ENCODE measurements around the gene TRPM3. TPM values are rescaled to one million over a fixed set of nuclear protein-coding genes. Genes with fewer than 3 reads are reported as not detected.

TRPM3 gene
- total RNA-seq, 1 experiment from 2014 or later, result 0.26 TPM

DNA sequence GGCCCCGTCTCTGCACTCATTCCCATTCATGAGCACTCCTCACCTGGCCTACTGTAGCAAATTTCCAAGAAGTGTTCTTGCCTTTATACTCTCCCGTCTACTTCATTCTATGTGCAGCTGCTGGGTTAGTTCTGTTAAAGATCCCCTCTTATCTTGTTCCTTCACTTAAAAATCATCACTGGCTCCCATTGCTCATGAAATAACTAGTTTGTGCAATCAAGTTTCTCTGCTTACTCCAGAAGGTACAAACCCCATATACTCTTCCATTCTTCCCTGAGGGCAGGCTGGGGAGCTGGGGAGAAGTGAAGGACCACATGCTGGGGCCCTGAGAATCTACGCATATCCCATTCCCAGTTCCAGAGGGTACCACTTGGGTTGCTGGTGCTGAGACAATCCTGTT, 622.6 kb downstream of the TRPM3 start:
- TF ChIP-seq, protein P1, sequence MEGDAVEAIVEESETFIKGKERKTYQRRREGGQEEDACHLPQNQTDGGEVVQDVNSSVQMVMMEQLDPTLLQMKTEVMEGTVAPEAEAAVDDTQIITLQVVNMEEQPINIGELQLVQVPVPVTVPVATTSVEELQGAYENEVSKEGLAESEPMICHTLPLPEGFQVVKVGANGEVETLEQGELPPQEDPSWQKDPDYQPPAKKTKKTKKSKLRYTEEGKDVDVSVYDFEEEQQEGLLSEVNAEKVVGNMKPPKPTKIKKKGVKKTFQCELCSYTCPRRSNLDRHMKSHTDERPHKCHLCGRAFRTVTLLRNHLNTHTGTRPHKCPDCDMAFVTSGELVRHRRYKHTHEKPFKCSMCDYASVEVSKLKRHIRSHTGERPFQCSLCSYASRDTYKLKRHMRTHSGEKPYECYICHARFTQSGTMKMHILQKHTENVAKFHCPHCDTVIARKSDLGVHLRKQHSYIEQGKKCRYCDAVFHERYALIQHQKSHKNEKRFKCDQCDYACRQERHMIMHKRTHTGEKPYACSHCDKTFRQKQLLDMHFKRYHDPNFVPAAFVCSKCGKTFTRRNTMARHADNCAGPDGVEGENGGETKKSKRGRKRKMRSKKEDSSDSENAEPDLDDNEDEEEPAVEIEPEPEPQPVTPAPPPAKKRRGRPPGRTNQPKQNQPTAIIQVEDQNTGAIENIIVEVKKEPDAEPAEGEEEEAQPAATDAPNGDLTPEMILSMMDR (conservative IDR thresholded peaks at IDR 0.05), result no peak
- no peak for TF ChIP-seq EZH2 (IDR thresholded peaks at IDR 0.05; ENCODE audit: low read depth)
- no peaks in the 10 kb centered on the region for H3K9me3 ChIP-seq (ENCODE audit: insufficient read depth, low read depth)
- H2AFZ ChIP-seq, result no peak overlapping the region
- no peaks in the 10 kb centered on the region for H3K27me3 ChIP-seq (ENCODE audit: insufficient read depth, low read depth)
- H3K27ac ChIP-seq, result no peak overlapping the region
- H3K79me2 ChIP-seq (ENCODE audit: low read depth), result no peaks in the 10 kb centered on the region
- ChIA-PET CTCF (no interaction called here), POLR2A (ENCODE audit: unreplicated experiment) (no interaction called here)
- intact Hi-C loops (cut with micrococcal nuclease; ENCODE audit: unreplicated experiment), result no loop called here
- H4K20me1 ChIP-seq (ENCODE audit: insufficient read depth), result no peaks in the 10 kb centered on the region
- DNase-seq, result no peak
- no peak overlapping the region for H3K4me3 ChIP-seq
- H3F3A ChIP-seq (ENCODE audit: insufficient read depth, low read depth), result no peaks in the 10 kb centered on the region
- no peaks in the 10 kb centered on the region for H3K9me2 ChIP-seq (ENCODE audit: insufficient read depth)
- H3K4me1 ChIP-seq (replicated peaks; ENCODE audit: insufficient read depth), result no peaks in the 10 kb centered on the region
- no TSS peak for BruUV-seq (replicated peaks)
- no peaks in the 10 kb centered on the region for H3K36me3 ChIP-seq (ENCODE audit: low read depth)
- H3K4me2 ChIP-seq, result no peak overlapping the region

DNA sequence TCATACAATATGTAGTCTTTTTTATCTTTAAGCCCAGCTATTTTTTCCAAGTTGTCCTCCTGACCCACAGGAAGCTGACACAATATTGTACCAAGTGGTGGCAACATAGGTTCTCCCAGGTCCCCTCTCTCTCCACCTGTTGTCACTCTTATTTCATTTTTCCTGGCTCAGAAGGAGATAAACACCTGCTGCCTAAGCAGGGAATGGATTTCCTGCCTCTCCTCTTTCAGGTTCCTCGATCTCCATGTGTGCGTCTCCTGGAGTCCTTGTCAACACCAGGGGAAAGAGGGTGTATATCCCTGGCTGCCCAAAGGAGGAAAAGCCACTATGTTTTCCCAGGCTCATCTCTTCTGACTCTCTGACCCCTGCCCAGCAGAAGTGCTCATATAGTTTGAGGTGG, 625.2 kb downstream of the TRPM3 start:
- Histone ChIP-seq H3K27ac (no peak overlapping the region), H3K79me2 (ENCODE audit: low read depth) (no peaks in the 10 kb centered on the region), H3K27me3 (ENCODE audit: insufficient read depth, low read depth) (no peaks in the 10 kb centered on the region), H3K4me3 (no peak overlapping the region), H3K4me1 (replicated peaks; ENCODE audit: insufficient read depth) (no peaks in the 10 kb centered on the region), H4K20me1 (ENCODE audit: insufficient read depth) (no peaks in the 10 kb centered on the region), H3K9me2 (ENCODE audit: insufficient read depth) (no peaks in the 10 kb centered on the region), H3K9me3 (ENCODE audit: insufficient read depth, low read depth) (no peaks in the 10 kb centered on the region), H3F3A (ENCODE audit: insufficient read depth, low read depth) (no peaks in the 10 kb centered on the region), H3K4me2 (no peak overlapping the region), H2AFZ (no peak overlapping the region), H3K36me3 (ENCODE audit: low read depth) (no peaks in the 10 kb centered on the region)
- intact Hi-C loops (cut with micrococcal nuclease; ENCODE audit: unreplicated experiment), result no loop called here
- ChIA-PET CTCF (no interaction called here), POLR2A (ENCODE audit: unreplicated experiment) (no interaction called here)
- no peak for DNase-seq
- BruUV-seq (replicated peaks), result no TSS peak
- no peak for TF ChIP-seq EZH2 (IDR thresholded peaks at IDR 0.05; ENCODE audit: low read depth)
- TF ChIP-seq, protein P1 (conservative IDR thresholded peaks at IDR 0.05), result no peak

DNA sequence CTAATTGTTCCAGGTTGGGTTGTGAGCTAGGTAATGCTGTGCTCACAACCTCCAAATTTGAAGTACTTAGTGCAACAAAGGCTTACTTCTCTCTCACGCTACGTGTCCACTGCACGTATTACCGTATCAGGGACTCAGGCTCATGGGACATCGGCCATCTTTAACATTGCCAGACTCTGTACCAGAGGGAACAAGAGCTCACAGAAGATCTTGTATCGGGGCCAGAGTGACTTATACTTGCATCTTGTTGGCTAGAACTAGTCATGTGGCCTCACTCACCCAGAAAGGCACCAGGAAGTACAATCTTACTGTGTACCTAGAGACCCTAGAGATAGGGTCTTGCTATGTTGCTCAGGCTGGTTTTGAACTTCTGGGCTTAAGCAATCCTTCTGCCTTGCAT, 625.9 kb downstream of the TRPM3 start:
- ChIA-PET POLR2A (ENCODE audit: unreplicated experiment) (interaction anchor here (0.6 kb wide), 1 partner anchor 100 kb away, joined by 3 read pairs; no protein-coding TSS in a partner anchor), CTCF (no interaction called here)
- intact Hi-C loops (cut with micrococcal nuclease; ENCODE audit: unreplicated experiment), result no loop called here
- Histone ChIP-seq H3K27me3 (ENCODE audit: insufficient read depth, low read depth) (no peaks in the 10 kb centered on the region), H3K9me2 (ENCODE audit: insufficient read depth) (no peaks in the 10 kb centered on the region), H4K20me1 (ENCODE audit: insufficient read depth) (no peaks in the 10 kb centered on the region), H3K4me2 (no peak overlapping the region), H2AFZ (no peak overlapping the region), H3K79me2 (ENCODE audit: low read depth) (no peaks in the 10 kb centered on the region), H3K9me3 (ENCODE audit: insufficient read depth, low read depth) (no peaks in the 10 kb centered on the region), H3K4me1 (replicated peaks; ENCODE audit: insufficient read depth) (no peaks in the 10 kb centered on the region), H3K36me3 (ENCODE audit: low read depth) (no peaks in the 10 kb centered on the region), H3K4me3 (no peak overlapping the region), H3F3A (ENCODE audit: insufficient read depth, low read depth) (no peaks in the 10 kb centered on the region), H3K27ac (no peak overlapping the region)
- TF ChIP-seq EZH2 (IDR thresholded peaks at IDR 0.05; ENCODE audit: low read depth), result no peak
- TF ChIP-seq, protein P1 (conservative IDR thresholded peaks at IDR 0.05), result no peak
- no peak for DNase-seq
- BruUV-seq (replicated peaks), result no TSS peak
